ENCODE data around the gene COL2A1. TPM values are rescaled to one million over a fixed set of nuclear protein-coding genes. Genes with fewer than 3 reads are reported as not detected.

Gene COL2A1
- total and polyA plus RNA-seq, 4 donors: 321 TPM; not detected in 3

DNA sequence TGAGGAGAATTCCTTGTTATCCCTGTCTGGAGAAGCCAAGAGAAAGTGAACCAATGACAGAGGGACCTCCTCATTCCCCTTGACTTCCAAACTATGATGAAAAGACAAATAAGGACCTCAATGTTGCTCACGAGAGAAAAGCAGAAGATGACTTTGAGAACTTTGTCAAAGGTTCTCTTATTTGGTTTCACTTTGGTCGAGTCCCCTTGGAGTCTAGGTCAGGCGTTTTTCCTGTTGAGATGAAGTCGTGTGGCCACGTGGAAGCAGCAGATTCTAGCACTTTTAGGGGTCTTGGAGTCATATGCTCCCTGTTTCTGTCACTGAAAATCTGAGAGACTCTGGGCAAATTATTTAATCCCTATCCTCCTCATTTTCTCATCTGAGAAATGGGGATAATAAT is 33.8 kb upstream of the COL2A1 start:
- no peaks in the 10 kb centered on the region for H3K9me3 ChIP-seq (ENCODE audit: control insufficient read depth in 4 of 4, low read length in 3 of 4)
- no peak overlapping the region for H3K27ac ChIP-seq (ENCODE audit: low read depth in 1 of 2, low read length in 2 of 2)
- no peaks in the 10 kb centered on the region for H3K36me3 ChIP-seq (ENCODE audit: control insufficient read depth in 4 of 4, insufficient read depth in 3 of 4, low read depth in 1 of 4, low read length in 3 of 4)
- no peaks in the 10 kb centered on the region for H3K4me1 ChIP-seq (ENCODE audit: control insufficient read depth in 4 of 4, insufficient read depth in 4 of 4, low read length in 3 of 4)
- TF ChIP-seq NR2F2 (IDR thresholded peaks at IDR 0.05): no peak
- TF ChIP-seq SP1 (IDR thresholded peaks at IDR 0.05): no peak
- no peak for TF ChIP-seq HNF4G (IDR thresholded peaks at IDR 0.05)
- TF ChIP-seq, protein P1, sequence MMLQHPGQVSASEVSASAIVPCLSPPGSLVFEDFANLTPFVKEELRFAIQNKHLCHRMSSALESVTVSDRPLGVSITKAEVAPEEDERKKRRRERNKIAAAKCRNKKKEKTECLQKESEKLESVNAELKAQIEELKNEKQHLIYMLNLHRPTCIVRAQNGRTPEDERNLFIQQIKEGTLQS (IDR thresholded peaks at IDR 0.05): no peak
- no peak for TF ChIP-seq TAF1 (conservative IDR thresholded peaks at IDR 0.05)
- DNase-seq (ENCODE audit: low spot score): no peak
- 60% methylated on average over 5 of the region's 5 CpGs for WGBS
- H3K4me3 ChIP-seq (ENCODE audit: low read depth in 1 of 3, low read length in 3 of 3): no peak overlapping the region
- no peaks in the 10 kb centered on the region for H3K27me3 ChIP-seq (ENCODE audit: control insufficient read depth in 4 of 4, insufficient read depth in 4 of 4, low read length in 3 of 4)
- no peak overlapping the region for H3K9ac ChIP-seq (ENCODE audit: low read depth in 1 of 2, low read length in 2 of 2)

DNA sequence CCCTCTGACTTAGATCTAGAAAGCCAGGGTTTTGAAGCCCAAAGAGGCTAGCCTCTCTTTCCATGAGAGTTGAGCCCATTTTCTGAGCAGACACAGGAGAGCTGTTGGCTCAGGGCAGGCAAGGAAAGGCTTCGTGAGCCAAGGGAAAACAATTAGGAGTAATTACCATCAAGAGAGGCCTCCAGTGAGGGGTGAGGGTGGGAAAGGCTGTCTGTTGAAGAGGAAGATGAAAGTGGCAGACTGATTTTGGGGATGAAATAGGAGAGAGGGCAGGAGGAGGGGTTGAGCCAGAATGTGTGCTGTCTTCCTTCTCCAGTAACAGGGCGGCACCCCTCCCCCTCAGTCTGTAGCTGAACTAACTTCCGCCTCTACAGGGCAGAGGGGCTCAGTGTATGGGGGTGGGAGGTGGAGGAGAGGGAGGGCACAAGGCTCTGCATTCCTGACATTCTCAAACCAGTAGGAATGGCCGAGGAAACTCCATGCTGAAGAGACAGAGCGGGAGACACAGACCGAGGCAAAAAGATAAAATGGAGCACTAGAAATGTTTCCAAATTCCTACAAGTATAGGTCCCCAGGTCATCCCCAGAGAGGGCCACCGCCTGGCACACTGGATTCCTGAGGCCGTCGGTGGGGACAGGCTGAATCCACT is 33.1 kb upstream of the COL2A1 start:
- DNase-seq (ENCODE audit: low spot score): no peak
- TF ChIP-seq HNF4A (conservative IDR thresholded peaks at IDR 0.05): no peak
- TF ChIP-seq, protein P1 (IDR thresholded peaks at IDR 0.05): no peak
- no peak for TF ChIP-seq GABPA (IDR thresholded peaks at IDR 0.05 in 1 of 2, conservative IDR thresholded peaks at IDR 0.05 in 1 of 2)
- no peak for TF ChIP-seq NR2F2 (IDR thresholded peaks at IDR 0.05)
- no peak for TF ChIP-seq HNF4G (IDR thresholded peaks at IDR 0.05)
- no peak for TF ChIP-seq RAD21 (IDR thresholded peaks at IDR 0.05)
- TF ChIP-seq TAF1 (conservative IDR thresholded peaks at IDR 0.05): no peak
- Histone ChIP-seq H3K36me3 (ENCODE audit: control insufficient read depth in 4 of 4, insufficient read depth in 3 of 4, low read depth in 1 of 4, low read length in 3 of 4) (no peaks in the 10 kb centered on the region), H3K27me3 (ENCODE audit: control insufficient read depth in 4 of 4, insufficient read depth in 4 of 4, low read length in 3 of 4) (no peaks in the 10 kb centered on the region), H3K4me1 (ENCODE audit: control insufficient read depth in 4 of 4, insufficient read depth in 4 of 4, low read length in 3 of 4) (no peaks in the 10 kb centered on the region), H3K4me3 (ENCODE audit: low read depth in 1 of 3, low read length in 3 of 3) (no peak overlapping the region), H3K27ac (ENCODE audit: low read depth in 1 of 2, low read length in 2 of 2) (no peak overlapping the region), H3K9ac (ENCODE audit: low read depth in 1 of 2, low read length in 2 of 2) (no peak overlapping the region), H3K9me3 (ENCODE audit: control insufficient read depth in 4 of 4, low read length in 3 of 4) (no peaks in the 10 kb centered on the region)
- WGBS: 56% methylated on average over 9 of the region's 9 CpGs

DNA sequence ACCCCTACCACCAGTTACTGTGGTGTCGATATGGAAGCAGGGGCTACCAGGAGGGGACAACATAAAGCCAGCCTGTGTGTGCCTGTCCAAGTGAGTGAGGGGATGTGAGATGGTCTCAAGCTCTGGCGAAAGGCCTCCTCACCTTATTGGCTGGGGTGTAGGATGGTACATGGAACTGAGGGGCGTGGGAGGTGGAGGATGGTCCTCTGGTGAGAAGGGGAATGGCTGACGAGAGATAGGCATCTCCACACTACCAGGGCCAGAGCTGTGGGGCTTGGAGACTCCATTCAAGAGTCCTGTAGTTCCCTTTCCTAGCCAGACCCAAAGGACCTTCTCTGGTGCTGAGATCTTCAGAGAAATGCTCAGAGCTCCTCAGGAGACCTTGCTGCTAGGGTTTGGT is 32.5 kb upstream of the COL2A1 start:
- Histone ChIP-seq H3K27me3 (ENCODE audit: control insufficient read depth in 4 of 4, insufficient read depth in 4 of 4, low read length in 3 of 4) (no peaks in the 10 kb centered on the region), H3K4me3 (ENCODE audit: low read depth in 1 of 3, low read length in 3 of 3) (no peak overlapping the region), H3K9me3 (ENCODE audit: control insufficient read depth in 4 of 4, low read length in 3 of 4) (no peaks in the 10 kb centered on the region), H3K4me1 (ENCODE audit: control insufficient read depth in 4 of 4, insufficient read depth in 4 of 4, low read length in 3 of 4) (no peaks in the 10 kb centered on the region), H3K36me3 (ENCODE audit: control insufficient read depth in 4 of 4, insufficient read depth in 3 of 4, low read depth in 1 of 4, low read length in 3 of 4) (no peaks in the 10 kb centered on the region), H3K27ac (ENCODE audit: low read depth in 1 of 2, low read length in 2 of 2) (no peak overlapping the region), H3K9ac (ENCODE audit: low read depth in 1 of 2, low read length in 2 of 2) (no peak overlapping the region)
- TF ChIP-seq EGR1 (IDR thresholded peaks at IDR 0.05; ENCODE audit: low read depth in 2 of 2) (no peak), TAF1 (conservative IDR thresholded peaks at IDR 0.05) (no peak), RAD21 (IDR thresholded peaks at IDR 0.05) (no peak), GABPA (IDR thresholded peaks at IDR 0.05 in 1 of 2, conservative IDR thresholded peaks at IDR 0.05 in 1 of 2) (no peak), SP1 (IDR thresholded peaks at IDR 0.05) (no peak), HNF4A (conservative IDR thresholded peaks at IDR 0.05) (no peak)
- TF ChIP-seq, protein P1 (IDR thresholded peaks at IDR 0.05): no peak
- TF ChIP-seq, protein P2, sequence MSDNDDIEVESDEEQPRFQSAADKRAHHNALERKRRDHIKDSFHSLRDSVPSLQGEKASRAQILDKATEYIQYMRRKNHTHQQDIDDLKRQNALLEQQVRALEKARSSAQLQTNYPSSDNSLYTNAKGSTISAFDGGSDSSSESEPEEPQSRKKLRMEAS (IDR thresholded peaks at IDR 0.05): no peak
- DNase-seq (ENCODE audit: low spot score): no peak
- 90% methylated on average over 4 of the region's 4 CpGs for WGBS

Data from liver (tissue), 9 donors.